Activated CD8-positive, alpha-beta T cell treated with anti-CD3 and anti-CD28 coated beads for 36 hours (primary cell): ENCODE results near the gene SUPT16H. TPM values are rescaled to one million over a fixed set of nuclear protein-coding genes. Genes with fewer than 3 reads are reported as not detected.

Experiments
- ATAC-seq: fragments of 200-7000 bp; cut with Tn5 transposase; one replicate; pipeline ENCODE4 v1.10.0; 2021; ENCODE audit warnings: mild to moderate bottlenecking, moderate library complexity
- CTCF ChIA-PET: fragments of 350-600 bp; sonication (Branson Sonifier 250); formaldehyde crosslinking; loops from one replicate; lab custom pipeline; 2021; ENCODE audit warnings: antibody characterized with exemption; lab: Charles Lee
- POLR2A ChIA-PET: fragments of 350-600 bp; sonication (Branson Sonifier 250); formaldehyde crosslinking; loops from one replicate; lab custom pipeline; 2021; ENCODE audit warnings: antibody characterized with exemption; lab: Charles Lee
- DNase-seq: peaks from one replicate; pipeline ENCODE4 v3.0.0-alpha.2; 2020
- H3K27ac Mint-ChIP-seq: one replicate; pipeline ENCODE4 v1.8.0; 2021; ENCODE audit warnings: mild to moderate bottlenecking, mixed read lengths
- H3K27me3 Mint-ChIP-seq: one replicate; pipeline ENCODE4 v1.8.0; 2021; ENCODE audit warnings: mixed read lengths
- H3K36me3 Mint-ChIP-seq: one replicate; pipeline ENCODE4 v1.8.0; 2021; ENCODE audit warnings: low read depth, mixed read lengths
- H3K4me1 Mint-ChIP-seq: one replicate; pipeline ENCODE4 v1.8.0; 2021; ENCODE audit warnings: low read depth, mixed read lengths
- H3K4me3 Mint-ChIP-seq: one replicate; pipeline ENCODE4 v1.8.0; 2021; ENCODE audit warnings: mild to moderate bottlenecking, moderate library complexity, mixed read lengths
- H3K9me3 Mint-ChIP-seq: one replicate; pipeline ENCODE4 v1.8.0; 2021; ENCODE audit warnings: mixed read lengths
- intact Hi-C: fragments of 100-400 bp; cut with micrococcal nuclease; formaldehyde crosslinking; loops from one replicate; pipeline ENCODE4 v1.10.0; 2022
- total RNA-seq, 2 experiments: library from RNA; stranded (reverse); gene quantifications; one replicate each; pipeline ENCODE4 v1.2.3, GENCODE V29; 2021
- TF ChIP-seq, protein P1 (sequence below): fragments of 200-600 bp; IDR thresholded peaks from one replicate; pipeline ENCODE4 v1.8.0; 2022; ENCODE audit warnings: antibody characterized with exemption, mild to moderate bottlenecking

SUPT16H gene
- total RNA-seq, 2 experiments from 2014 or later: 171 to 173 TPM

DNA sequence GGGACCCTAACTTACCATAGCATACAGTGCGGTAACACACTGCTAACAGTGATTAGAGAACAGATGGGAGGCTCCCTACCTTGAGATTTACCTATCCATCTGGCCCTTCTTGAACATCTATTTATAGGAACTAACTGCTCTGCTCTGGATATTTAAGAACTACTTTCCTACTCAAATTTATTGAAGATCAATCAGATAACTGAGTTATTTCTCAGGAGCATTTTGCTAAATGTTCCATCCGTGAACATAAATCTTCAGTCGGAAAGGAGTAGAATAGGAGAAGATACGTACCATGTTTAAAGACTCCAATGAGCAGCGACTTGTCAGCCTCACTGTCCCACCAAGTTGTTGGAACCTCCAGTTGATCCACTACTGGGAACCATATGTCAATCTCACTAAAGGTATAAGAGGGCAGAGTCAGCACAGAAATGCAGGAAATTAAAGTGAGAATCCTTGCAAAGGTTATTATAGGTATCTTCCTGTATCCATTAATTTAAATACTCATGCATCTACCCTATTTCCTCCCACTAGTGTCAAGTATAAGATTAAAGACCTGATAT is 15.6 kb upstream of the SUPT16H start:
- ATAC-seq (no peak), DNase-seq (no peak)
- H3K4me1 Mint-ChIP-seq: no peaks in the 10 kb centered on the region
- no peak overlapping the region for H3K27ac Mint-ChIP-seq
- intact Hi-C loops: no loop called here
- H3K4me3 Mint-ChIP-seq: no peak overlapping the region
- peaks cover 61% of the 10 kb centered on the region for H3K36me3 Mint-ChIP-seq
- POLR2A ChIA-PET: interaction anchor here (0.6 kb wide), 1 partner anchor 185 kb away, joined by 4 read pairs; no protein-coding TSS in a partner anchor
- H3K9me3 Mint-ChIP-seq: no peaks in the 10 kb centered on the region
- TF ChIP-seq, protein P1, sequence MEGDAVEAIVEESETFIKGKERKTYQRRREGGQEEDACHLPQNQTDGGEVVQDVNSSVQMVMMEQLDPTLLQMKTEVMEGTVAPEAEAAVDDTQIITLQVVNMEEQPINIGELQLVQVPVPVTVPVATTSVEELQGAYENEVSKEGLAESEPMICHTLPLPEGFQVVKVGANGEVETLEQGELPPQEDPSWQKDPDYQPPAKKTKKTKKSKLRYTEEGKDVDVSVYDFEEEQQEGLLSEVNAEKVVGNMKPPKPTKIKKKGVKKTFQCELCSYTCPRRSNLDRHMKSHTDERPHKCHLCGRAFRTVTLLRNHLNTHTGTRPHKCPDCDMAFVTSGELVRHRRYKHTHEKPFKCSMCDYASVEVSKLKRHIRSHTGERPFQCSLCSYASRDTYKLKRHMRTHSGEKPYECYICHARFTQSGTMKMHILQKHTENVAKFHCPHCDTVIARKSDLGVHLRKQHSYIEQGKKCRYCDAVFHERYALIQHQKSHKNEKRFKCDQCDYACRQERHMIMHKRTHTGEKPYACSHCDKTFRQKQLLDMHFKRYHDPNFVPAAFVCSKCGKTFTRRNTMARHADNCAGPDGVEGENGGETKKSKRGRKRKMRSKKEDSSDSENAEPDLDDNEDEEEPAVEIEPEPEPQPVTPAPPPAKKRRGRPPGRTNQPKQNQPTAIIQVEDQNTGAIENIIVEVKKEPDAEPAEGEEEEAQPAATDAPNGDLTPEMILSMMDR: no peak
- CTCF ChIA-PET: no interaction called here
- no peaks in the 10 kb centered on the region for H3K27me3 Mint-ChIP-seq

DNA sequence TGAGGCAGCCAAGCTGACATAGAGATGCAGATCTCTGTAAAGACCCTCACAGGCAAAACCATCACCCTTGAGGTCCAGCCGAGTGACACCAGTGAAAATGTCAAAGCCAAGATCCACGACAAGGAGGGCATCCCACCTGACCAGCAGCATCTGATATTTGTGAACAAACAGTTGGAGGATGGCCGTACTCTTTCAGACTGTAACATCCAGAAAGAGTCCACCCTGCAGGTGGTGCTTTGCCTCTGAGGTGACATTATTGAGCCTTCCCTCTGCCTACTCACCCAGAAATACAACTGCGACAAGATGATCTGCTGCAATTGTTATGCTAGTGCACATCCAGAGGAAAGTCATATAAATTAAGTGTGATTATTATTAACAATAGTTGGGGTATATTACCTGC is 15.1 kb upstream of the SUPT16H start:
- TF ChIP-seq, protein P1: no peak
- POLR2A ChIA-PET: no interaction called here

DNA sequence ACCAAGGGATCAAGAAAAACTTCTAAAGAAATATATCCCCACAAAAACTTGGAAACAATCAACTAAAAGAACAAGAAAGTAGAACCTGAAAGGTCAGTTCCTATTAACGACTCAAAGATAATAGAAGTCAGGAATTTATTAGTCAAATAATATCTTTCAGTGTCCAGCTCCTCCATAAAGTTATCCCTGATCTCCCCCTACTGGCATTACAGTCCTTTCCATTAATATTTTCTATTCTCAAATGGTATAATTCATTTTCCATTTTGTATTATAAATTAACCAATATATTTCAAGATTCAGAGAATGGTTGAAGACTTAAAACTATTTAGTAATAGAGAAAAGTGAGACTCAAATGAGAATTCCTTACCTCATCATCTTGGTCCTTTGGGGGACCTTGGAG is 11.6 kb upstream of the SUPT16H start:
- Mint-ChIP-seq H3K4me3 (no peak overlapping the region), H3K9me3 (no peaks in the 10 kb centered on the region), H3K36me3 (peaks cover 55% of the 10 kb centered on the region), H3K27me3 (no peaks in the 10 kb centered on the region), H3K27ac (no peak overlapping the region), H3K4me1 (no peaks in the 10 kb centered on the region)
- TF ChIP-seq, protein P1: no peak
- ATAC-seq (no peak), DNase-seq (no peak)
- CTCF ChIA-PET: interaction anchor here (1.1 kb wide), 1 partner anchor 103 kb away, joined by 3 read pairs; no protein-coding TSS in a partner anchor
- POLR2A ChIA-PET: interaction anchor here (1.7 kb wide), 1 partner anchor 11 kb away, joined by 5 read pairs; no protein-coding TSS in a partner anchor
- intact Hi-C loops: no loop called here

More for the DNA sequence above, 15.1 kb upstream of the SUPT16H start:
- Mint-ChIP-seq H3K4me1 (no peaks in the 10 kb centered on the region), H3K36me3 (peaks cover 64% of the 10 kb centered on the region), H3K27me3 (no peaks in the 10 kb centered on the region), H3K27ac (peak overlapping the region; percentile 32), H3K4me3 (no peak overlapping the region), H3K9me3 (no peaks in the 10 kb centered on the region)
- ATAC-seq (no peak), DNase-seq (no peak)
- intact Hi-C loops: no loop called here
- CTCF ChIA-PET: no interaction called here

DNA sequence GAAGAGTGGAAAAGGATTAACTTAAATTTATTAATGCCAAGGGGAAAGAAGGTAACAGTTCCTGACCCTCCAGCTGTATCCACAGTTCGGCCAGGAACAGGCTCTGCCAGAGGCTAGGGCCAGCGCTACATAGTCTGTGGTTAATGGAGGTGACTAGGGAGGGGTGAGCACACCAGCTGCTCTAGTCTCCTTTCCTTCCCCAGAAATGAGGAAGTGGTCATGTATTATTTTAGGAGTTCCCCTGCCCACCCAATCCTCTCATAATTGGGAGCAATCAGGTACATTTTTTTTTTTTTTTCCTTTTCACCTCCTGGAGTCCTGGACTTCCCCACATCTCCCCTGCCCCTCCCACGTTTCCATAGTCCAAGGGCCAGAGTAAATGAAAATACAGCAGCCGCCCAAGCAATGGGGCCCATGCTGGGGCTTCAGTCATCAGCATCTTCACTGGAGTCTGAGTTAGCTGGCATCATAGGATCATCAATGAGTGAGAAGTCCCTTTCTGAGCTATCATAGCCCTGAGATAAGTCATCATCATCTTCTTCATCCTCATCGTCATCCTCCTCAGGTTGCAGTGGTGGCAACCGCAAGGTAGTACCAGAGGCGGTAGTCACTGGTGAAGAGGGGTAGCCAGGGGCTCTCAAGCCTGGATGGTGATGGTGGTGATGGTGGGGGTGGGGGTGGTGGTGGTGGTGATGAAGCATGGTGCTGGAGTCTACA is 1.5 kb upstream of the SUPT16H start:
- Mint-ChIP-seq H3K27ac (peak overlapping the region; percentile 99), H3K9me3 (no peaks in the 10 kb centered on the region), H3K36me3 (peaks cover 39% of the 10 kb centered on the region), H3K4me3 (peak overlapping the region; percentile 86), H3K4me1 (peaks cover 27% of the 10 kb centered on the region), H3K27me3 (no peaks in the 10 kb centered on the region)
- ChIA-PET CTCF (interaction anchor here (1.0 to 2.0 kb wide), 3 partner anchors 26 to 92 kb away, joined by 3 to 6 read pairs (median 3); partner anchors contain the start of genes CHD8 and TOX4), POLR2A (interaction anchor here (0.5 to 2.2 kb wide), 10 partner anchors 10 to 150 kb away, joined by 3 to 10 read pairs (median 4); no protein-coding TSS in a partner anchor)
- no peak for ATAC-seq
- TF ChIP-seq, protein P1: no peak
- intact Hi-C loops: loop anchor here (2.0 to 10.0 kb wide), 2 partner anchors 117 to 151 kb away; partner anchors contain the start of gene HNRNPC
- peak; percentile 21 for DNase-seq
